HL-60 (cell line): ENCODE results near the gene GFER.

ENCODE experiments used
- POLR2AphosphoS5 ChIP-seq: IDR thresholded peaks from 2 replicates; pipeline ENCODE4 v1.6.1; 2012; ENCODE audit warnings: low read depth
- REST ChIP-seq: IDR thresholded peaks from 2 replicates; pipeline ENCODE4 v1.6.1; 2012; ENCODE audit warnings: low read depth; ENCODE audit not compliant: insufficient replicate concordance
- SPI1 ChIP-seq: IDR thresholded peaks from 2 replicates; pipeline ENCODE4 v1.6.1; 2012; ENCODE audit warnings: low read depth, mild to moderate bottlenecking, borderline replicate concordance
- TF ChIP-seq, protein P1 (sequence below): IDR thresholded peaks from one replicate; pipeline ENCODE4 v1.5.1; 2011; ENCODE audit warnings: low read length, control low read depth, inconsistent platforms; ENCODE audit not compliant: insufficient read depth

GRCh38 chr16:1985466-1986150 lies 1.6 kb downstream of the GFER start:
- TF ChIP-seq, protein P1, sequence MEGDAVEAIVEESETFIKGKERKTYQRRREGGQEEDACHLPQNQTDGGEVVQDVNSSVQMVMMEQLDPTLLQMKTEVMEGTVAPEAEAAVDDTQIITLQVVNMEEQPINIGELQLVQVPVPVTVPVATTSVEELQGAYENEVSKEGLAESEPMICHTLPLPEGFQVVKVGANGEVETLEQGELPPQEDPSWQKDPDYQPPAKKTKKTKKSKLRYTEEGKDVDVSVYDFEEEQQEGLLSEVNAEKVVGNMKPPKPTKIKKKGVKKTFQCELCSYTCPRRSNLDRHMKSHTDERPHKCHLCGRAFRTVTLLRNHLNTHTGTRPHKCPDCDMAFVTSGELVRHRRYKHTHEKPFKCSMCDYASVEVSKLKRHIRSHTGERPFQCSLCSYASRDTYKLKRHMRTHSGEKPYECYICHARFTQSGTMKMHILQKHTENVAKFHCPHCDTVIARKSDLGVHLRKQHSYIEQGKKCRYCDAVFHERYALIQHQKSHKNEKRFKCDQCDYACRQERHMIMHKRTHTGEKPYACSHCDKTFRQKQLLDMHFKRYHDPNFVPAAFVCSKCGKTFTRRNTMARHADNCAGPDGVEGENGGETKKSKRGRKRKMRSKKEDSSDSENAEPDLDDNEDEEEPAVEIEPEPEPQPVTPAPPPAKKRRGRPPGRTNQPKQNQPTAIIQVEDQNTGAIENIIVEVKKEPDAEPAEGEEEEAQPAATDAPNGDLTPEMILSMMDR, result no peak
- TF ChIP-seq REST, result no peak
- TF ChIP-seq POLR2AphosphoS5, result no peak
- no peak for TF ChIP-seq SPI1
